MM.1S (cell line): ENCODE results near the gene SYCP3.

Experiments
- DNase-seq: peaks from one replicate; pipeline ENCODE4 v3.0.0-alpha.2; 2015
- H2AFZ ChIP-seq: fragments of 300-600 bp; sonication (generic); 2 replicates; pipeline ENCODE4 v1.6.0; 2016; ENCODE audit warnings: antibody characterized with exemption, low read length
- H3F3A ChIP-seq: fragments of 300-600 bp; sonication (generic); 2 replicates; pipeline ENCODE4 v1.6.1; 2016; ENCODE audit warnings: mild to moderate bottlenecking, antibody characterized with exemption, low read length, moderate library complexity, mixed read lengths; ENCODE audit not compliant: insufficient read depth
- H3K27ac ChIP-seq: fragments of 300-600 bp; sonication (generic); 2 replicates; pipeline ENCODE4 v1.5.1; 2016; ENCODE audit warnings: mild to moderate bottlenecking, low read length
- H3K27me3 ChIP-seq: fragments of 300-600 bp; sonication (generic); replicated peaks from 2 replicates; pipeline ENCODE4 v1.6.0; 2016; ENCODE audit warnings: low read length; ENCODE audit not compliant: insufficient read depth
- H3K36me3 ChIP-seq: fragments of 300-600 bp; sonication (generic); replicated peaks from 2 replicates; pipeline ENCODE4 v1.6.1; 2016; ENCODE audit warnings: mild to moderate bottlenecking, low read length, mixed read lengths; ENCODE audit not compliant: insufficient read depth
- H3K4me1 ChIP-seq: fragments of 300-600 bp; sonication (generic); 2 replicates; pipeline ENCODE4 v1.6.1; 2016; ENCODE audit warnings: low read length, mixed read lengths
- H3K4me2 ChIP-seq: fragments of 300-600 bp; sonication (generic); 2 replicates; pipeline ENCODE4 v1.6.0; 2016; ENCODE audit warnings: low read depth, low read length
- H3K4me3 ChIP-seq: fragments of 300-600 bp; sonication (generic); 2 replicates; pipeline ENCODE4 v1.5.1; 2016; ENCODE audit warnings: low read length, mixed read lengths
- H3K79me2 ChIP-seq: fragments of 300-600 bp; sonication (generic); 2 replicates; pipeline ENCODE4 v1.6.1; 2016; ENCODE audit warnings: mixed run types, low read length, mixed read lengths
- H3K9ac ChIP-seq: fragments of 300-600 bp; sonication (generic); 2 replicates; pipeline ENCODE4 v1.6.1; 2016; ENCODE audit warnings: low read length, mixed read lengths
- H3K9me2 ChIP-seq: fragments of 300-600 bp; sonication (generic); replicated peaks from 2 replicates; pipeline ENCODE4 v1.6.1; 2016; ENCODE audit warnings: mild to moderate bottlenecking, low read length, mixed read lengths; ENCODE audit not compliant: insufficient read depth
- H3K9me3 ChIP-seq: fragments of 300-600 bp; sonication (generic); replicated peaks from 2 replicates; pipeline ENCODE4 v1.6.1; 2016; ENCODE audit warnings: mild to moderate bottlenecking, low read length, mixed read lengths; ENCODE audit not compliant: insufficient read depth
- H4K20me1 ChIP-seq: fragments of 300-600 bp; sonication (generic); 2 replicates; pipeline ENCODE4 v1.6.1; 2016; ENCODE audit warnings: mild to moderate bottlenecking, low read length, moderate library complexity, mixed read lengths; ENCODE audit not compliant: insufficient read depth
- CTCF ChIP-seq: fragments of 300-600 bp; sonication (generic); IDR thresholded peaks from 2 replicates; pipeline ENCODE4 v1.5.1; 2016; ENCODE audit warnings: antibody characterized with exemption, low read length, mixed read lengths
- EZH2 ChIP-seq: fragments of 300-600 bp; sonication (generic); optimal IDR thresholded peaks from 2 replicates; pipeline ENCODE3; 2017; ENCODE audit warnings: low read depth, mild to moderate bottlenecking, antibody characterized with exemption, low read length, mixed read lengths
- EZH2phosphoT487 ChIP-seq: fragments of 300-600 bp; sonication (generic); IDR thresholded peaks from 2 replicates; pipeline ENCODE4 v1.6.1; 2018; ENCODE audit warnings: antibody characterized with exemption, low read length

Gene SYCP3

GRCh38 chr12:101769865-101770264, 30.6 kb upstream of the SYCP3 start:
- Histone ChIP-seq H3K4me3 (no peak overlapping the region), H3K4me2 (no peak overlapping the region), H3K27me3 (no peaks in the 10 kb centered on the region), H3K4me1 (peaks cover 30% of the 10 kb centered on the region), H3K9me3 (no peaks in the 10 kb centered on the region), H3K79me2 (no peaks in the 10 kb centered on the region), H4K20me1 (no peaks in the 10 kb centered on the region), H3K9ac (no peak overlapping the region), H3K36me3 (peaks cover 13% of the 10 kb centered on the region; the same call in 1 of the 2 replicates), H3K27ac (no peak overlapping the region), H3K9me2 (no peaks in the 10 kb centered on the region), H2AFZ (no peak overlapping the region), H3F3A (peaks cover 27% of the 10 kb centered on the region)
- no peak for DNase-seq
- TF ChIP-seq EZH2phosphoT487 (no peak), EZH2 (no peak), CTCF (no peak)

- Histone ChIP-seq H3K36me3 (peaks cover 13% of the 10 kb centered on the region; the same call in 1 of the 2 replicates), H3K4me2 (no peak overlapping the region), H4K20me1 (no peaks in the 10 kb centered on the region), H3K27ac (no peak overlapping the region), H2AFZ (no peak overlapping the region), H3K9ac (no peak overlapping the region), H3K4me1 (peaks cover 25% of the 10 kb centered on the region), H3K9me3 (no peaks in the 10 kb centered on the region), H3K79me2 (no peaks in the 10 kb centered on the region), H3K27me3 (no peaks in the 10 kb centered on the region), H3F3A (peaks cover 22% of the 10 kb centered on the region), H3K9me2 (no peaks in the 10 kb centered on the region), H3K4me3 (no peak overlapping the region)
- no peak for TF ChIP-seq EZH2
- no peak for TF ChIP-seq EZH2phosphoT487
- TF ChIP-seq CTCF: no peak
- no peak for DNase-seq
Measured at GRCh38 chr12:101768781-101769180, 29.5 kb upstream of the SYCP3 start.

GRCh38 chr12:101767537-101767936, 28.3 kb upstream of the SYCP3 start:
- Histone ChIP-seq H3K9ac (no peak overlapping the region), H3K4me1 (peaks cover 15% of the 10 kb centered on the region), H3K36me3 (peaks cover 13% of the 10 kb centered on the region; the same call in 1 of the 2 replicates), H3K27ac (no peak overlapping the region), H3K4me2 (no peak overlapping the region), H3K27me3 (no peaks in the 10 kb centered on the region), H3K9me2 (no peaks in the 10 kb centered on the region), H3F3A (peaks cover 13% of the 10 kb centered on the region), H3K9me3 (no peaks in the 10 kb centered on the region), H3K79me2 (no peaks in the 10 kb centered on the region), H3K4me3 (no peak overlapping the region), H2AFZ (no peak overlapping the region), H4K20me1 (no peaks in the 10 kb centered on the region)
- no peak for DNase-seq
- TF ChIP-seq EZH2phosphoT487 (no peak), CTCF (no peak), EZH2 (no peak)
